Urinary bladder (tissue), 4 donors: ENCODE measurements around the gene TIGAR. TPM values are rescaled to one million over a fixed set of nuclear protein-coding genes. Genes with fewer than 3 reads are reported as not detected.

Experiments
- DNase-seq: peaks from one replicate; pipeline ENCODE4 v3.0.0-alpha.2; 2015; ENCODE audit errors: extremely low spot score
- H3K27ac ChIP-seq: one replicate; pipeline ENCODE4 v1.5.1; 2013; ENCODE audit warnings: low read depth, mild to moderate bottlenecking, moderate library complexity
- H3K36me3 ChIP-seq: one replicate; pipeline ENCODE4 v1.6.1; 2013; ENCODE audit warnings: mild to moderate bottlenecking, moderate library complexity; ENCODE audit not compliant: insufficient read depth
- H3K4me1 ChIP-seq: one replicate; pipeline ENCODE4 v1.6.1; 2013; ENCODE audit warnings: mild to moderate bottlenecking, moderate library complexity; ENCODE audit not compliant: insufficient read depth
- H3K4me3 ChIP-seq: one replicate; pipeline ENCODE4 v1.5.1; 2013; ENCODE audit warnings: low read depth, low read length
- WGBS: extraction: QIAGEN DNeasy Blood & Tissue Kit; methylation state at CpG from one replicate; pipeline ENCODE4 v1.1.7; 2013; 5-methylcytosine and 5-hydroxymethylcytosine counted together
- polyA plus RNA-seq: library from polyadenylated mRNA; stranded (reverse); fragments of 200-250 nt; gene quantifications from one replicate; pipeline ENCODE4 v1.2.3, GENCODE V29; 2013
- total RNA-seq: library from RNA; depleted of rRNA; stranded (reverse); fragments of >200 nt; gene quantifications from one replicate; pipeline ENCODE4 v1.2.3, GENCODE V29; 2014
- donor health status: healthy with polysubstance abuse.
- donor health status: healthy.

The TIGAR gene
- total and polyA plus RNA-seq, 2 donors: 3.6 to 5.8 TPM

- DNase-seq: no peak
- H3K27ac ChIP-seq: no peak overlapping the region
- WGBS: 47% methylated on average over 18 of the region's 18 CpGs
- H3K36me3 ChIP-seq: no peaks in the 10 kb centered on the region
- no peak overlapping the region for H3K4me3 ChIP-seq
- H3K4me1 ChIP-seq: no peaks in the 10 kb centered on the region
These were observed 33.4 kb upstream of the TIGAR start for GRCh38 chr12:4287325-4288211.

GRCh38 chr12:4288296-4289131 lies 32.5 kb upstream of the TIGAR start:
- no peaks in the 10 kb centered on the region for H3K4me1 ChIP-seq
- H3K36me3 ChIP-seq: no peaks in the 10 kb centered on the region
- H3K4me3 ChIP-seq: no peak overlapping the region
- 63% methylated on average over 20 of the region's 20 CpGs for WGBS
- H3K27ac ChIP-seq: no peak overlapping the region
- DNase-seq: no peak

- Histone ChIP-seq H3K36me3 (no peaks in the 10 kb centered on the region), H3K4me3 (no peak overlapping the region)
- WGBS: 44% methylated on average over 20 of the region's 20 CpGs
These were observed 31.7 kb upstream of the TIGAR start for GRCh38 chr12:4289231-4289878.

GRCh38 chr12:4289998-4290790 lies 30.8 kb upstream of the TIGAR start:
- no peak overlapping the region for H3K4me3 ChIP-seq
- H3K27ac ChIP-seq: no peak overlapping the region
- H3K36me3 ChIP-seq: no peaks in the 10 kb centered on the region
- 62% methylated on average over 28 of the region's 28 CpGs for WGBS
- DNase-seq: no peak
- H3K4me1 ChIP-seq: no peaks in the 10 kb centered on the region

More at GRCh38 chr12:4289231-4289878, 31.7 kb upstream of the TIGAR start:
- H3K27ac ChIP-seq: no peak overlapping the region
- H3K4me1 ChIP-seq: no peaks in the 10 kb centered on the region
- no peak for DNase-seq

- WGBS: 43% methylated on average over 16 of the region's 16 CpGs
- Histone ChIP-seq H3K36me3 (no peaks in the 10 kb centered on the region), H3K4me1 (no peaks in the 10 kb centered on the region), H3K27ac (no peak overlapping the region), H3K4me3 (no peak overlapping the region)
- DNase-seq: no peak
These were observed 28.5 kb upstream of the TIGAR start for GRCh38 chr12:4292341-4293073.

- H3K27ac ChIP-seq: no peak overlapping the region
- no peak overlapping the region for H3K4me3 ChIP-seq
- H3K36me3 ChIP-seq: no peaks in the 10 kb centered on the region
- no peak for DNase-seq
- 70% methylated on average over 14 of the region's 14 CpGs for WGBS
- H3K4me1 ChIP-seq: no peaks in the 10 kb centered on the region
These were observed 27.6 kb upstream of the TIGAR start for GRCh38 chr12:4293299-4293965.

- 53% methylated on average over 16 of the region's 16 CpGs for WGBS
- H3K36me3 ChIP-seq: no peaks in the 10 kb centered on the region
- no peak for DNase-seq
- H3K27ac ChIP-seq: no peak overlapping the region
- H3K4me1 ChIP-seq: no peaks in the 10 kb centered on the region
- no peak overlapping the region for H3K4me3 ChIP-seq
These were observed 27.0 kb upstream of the TIGAR start for GRCh38 chr12:4293966-4294505.

- 47% methylated on average over 6 of the region's 6 CpGs for WGBS
- DNase-seq: no peak
- Histone ChIP-seq H3K27ac (no peak overlapping the region), H3K4me1 (no peaks in the 10 kb centered on the region), H3K4me3 (no peak overlapping the region), H3K36me3 (no peaks in the 10 kb centered on the region)
These were observed 24.3 kb upstream of the TIGAR start for GRCh38 chr12:4296751-4297150.

GRCh38 chr12:4297617-4298016 lies 23.4 kb upstream of the TIGAR start:
- H3K4me3 ChIP-seq: no peak overlapping the region
- WGBS: 93% methylated on average over 13 of the region's 13 CpGs
- no peaks in the 10 kb centered on the region for H3K4me1 ChIP-seq
- no peaks in the 10 kb centered on the region for H3K36me3 ChIP-seq
- H3K27ac ChIP-seq: no peak overlapping the region
- DNase-seq: no peak

- no peak overlapping the region for H3K27ac ChIP-seq
- WGBS: 56% methylated on average over 5 of the region's 5 CpGs
- no peak overlapping the region for H3K4me3 ChIP-seq
- DNase-seq: no peak
- H3K36me3 ChIP-seq: no peaks in the 10 kb centered on the region
- no peaks in the 10 kb centered on the region for H3K4me1 ChIP-seq
These were observed 20.1 kb upstream of the TIGAR start for GRCh38 chr12:4300883-4301282.

- Histone ChIP-seq H3K4me3 (no peak overlapping the region), H3K4me1 (no peaks in the 10 kb centered on the region), H3K36me3 (no peaks in the 10 kb centered on the region), H3K27ac (no peak overlapping the region)
- 89% methylated on average over 11 of the region's 11 CpGs for WGBS
- no peak for DNase-seq
These were observed 19.0 kb upstream of the TIGAR start for GRCh38 chr12:4301932-4302501.

GRCh38 chr12:4302881-4303280 lies 18.1 kb upstream of the TIGAR start:
- no peak for DNase-seq
- no peak overlapping the region for H3K4me3 ChIP-seq
- no peaks in the 10 kb centered on the region for H3K4me1 ChIP-seq
- 63% methylated on average over 8 of the region's 8 CpGs for WGBS
- no peak overlapping the region for H3K27ac ChIP-seq
- H3K36me3 ChIP-seq: no peaks in the 10 kb centered on the region
